Stimulated activated CD8-positive, alpha-beta memory T cell treated with anti-CD3 and anti-CD28 coated beads, Interleukin-4, amount 100 ng/mL, for 24 hours (primary cell): ENCODE data around the gene PHPT1.
"Not testable (repeated sequence)": the region's sequence is repeated elsewhere in the genome, so short reads cannot be mapped to it uniquely, and the experiment has no call there.

ENCODE experiments used
- DNase-seq: peaks from one replicate; pipeline ENCODE4 v3.0.0-alpha.2; 2020; ENCODE audit warnings: low read depth

PHPT1 gene

GRCh38 chr9:136860933-136861873 lies 12.0 kb downstream of the PHPT1 start:
- DNase-seq, result no peak

DNA sequence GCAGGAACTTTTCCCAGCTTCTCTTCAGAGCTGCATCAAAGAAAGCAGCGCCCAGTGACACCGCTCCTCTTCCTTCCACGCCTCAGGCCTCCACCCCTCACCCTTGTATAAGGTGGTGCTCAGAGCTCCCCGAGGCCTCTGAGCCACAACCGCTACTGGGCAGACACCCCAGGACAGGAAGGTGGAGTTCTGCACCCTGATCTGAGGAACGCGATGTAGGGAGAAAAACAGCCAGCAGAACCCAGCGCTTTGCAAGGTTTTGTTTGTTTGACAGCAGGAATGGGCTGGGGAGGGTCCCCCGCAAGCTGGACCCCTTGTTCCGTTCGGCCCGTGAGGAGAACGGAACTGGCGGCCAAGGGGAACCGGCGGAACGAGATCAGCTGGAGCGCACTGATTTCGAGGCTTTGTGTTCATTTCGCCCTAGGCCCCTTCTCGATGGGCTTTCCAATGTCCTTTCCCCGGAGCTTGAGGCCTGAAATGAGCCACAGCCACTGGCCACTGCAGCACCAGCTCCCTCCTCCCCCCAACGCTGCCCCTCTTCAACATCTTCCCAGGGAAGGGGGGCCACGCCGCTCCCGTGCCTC lies 12.8 kb downstream of the PHPT1 start:
- no peak for DNase-seq

GRCh38 chr9:136862849-136863622 lies 13.8 kb downstream of the PHPT1 start:
- DNase-seq, result no peak

DNA sequence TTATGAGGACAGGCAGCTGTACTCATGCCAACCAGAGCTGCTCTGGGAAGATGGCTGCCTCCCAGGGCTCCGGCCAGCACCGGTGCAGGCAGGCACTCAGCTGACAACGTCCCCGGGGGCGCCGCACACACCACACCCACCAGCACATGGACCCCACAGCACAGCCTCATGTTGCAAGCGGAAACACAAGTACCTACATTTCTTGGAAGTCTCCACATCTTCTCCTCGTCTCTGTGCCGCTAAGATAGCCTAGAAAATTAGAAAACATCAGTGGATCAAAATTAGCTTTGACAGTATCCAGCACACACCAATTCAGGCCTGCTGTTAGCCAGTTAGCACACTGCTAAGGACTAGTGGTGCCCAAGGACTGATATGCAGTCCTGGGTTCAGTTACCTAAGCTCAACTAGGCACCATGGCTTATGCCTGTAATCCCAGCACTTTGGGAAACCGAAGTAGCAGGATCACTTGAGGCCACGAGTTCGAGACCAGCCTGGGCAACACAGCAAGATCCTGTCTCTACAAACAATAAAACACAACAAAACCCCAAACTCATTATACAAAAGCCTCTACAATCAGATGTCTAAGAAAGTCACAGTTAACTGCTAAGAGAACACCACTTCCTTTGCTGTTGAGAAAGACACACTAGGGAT lies 14.5 kb downstream of the PHPT1 start:
- no peak for DNase-seq

DNA sequence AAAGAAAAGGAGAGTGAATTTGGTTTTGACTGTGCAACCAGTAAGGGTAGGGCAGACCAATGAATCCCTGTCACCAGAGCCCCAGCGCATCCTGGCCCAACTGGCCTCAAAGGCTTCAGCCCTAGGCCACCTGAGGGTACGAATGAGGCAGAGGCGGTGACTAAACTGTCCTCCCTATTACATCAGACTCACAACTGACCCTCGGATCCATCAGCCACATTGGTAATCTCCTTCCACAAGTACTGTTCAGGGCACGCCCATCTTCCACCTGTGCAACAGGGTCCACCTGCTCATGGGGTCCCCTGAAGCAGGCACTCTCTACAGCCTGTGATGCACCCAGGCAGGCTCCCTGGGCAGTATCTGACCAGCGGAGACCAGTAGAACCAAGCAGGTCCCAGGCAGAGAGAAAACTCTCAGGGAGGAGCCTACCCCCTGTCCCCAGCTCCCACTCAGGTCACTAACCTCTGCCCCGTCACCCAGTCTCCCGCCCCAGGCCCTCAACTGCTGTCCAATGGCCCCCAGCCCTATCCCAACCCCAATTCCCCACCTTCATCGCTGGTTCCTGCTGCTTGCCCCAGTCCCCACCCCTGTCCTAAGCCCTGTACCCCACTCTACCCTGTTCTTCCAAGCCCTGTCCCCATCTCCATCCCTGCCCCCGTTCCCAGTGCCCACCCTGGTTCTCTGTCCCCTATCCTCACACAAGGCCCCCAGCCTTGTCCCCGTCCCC lies 16.0 kb downstream of the PHPT1 start:
- DNase-seq, result no peak

GRCh38 chr9:136865768-136866103 lies 16.5 kb downstream of the PHPT1 start:
- DNase-seq, result no peak

DNA sequence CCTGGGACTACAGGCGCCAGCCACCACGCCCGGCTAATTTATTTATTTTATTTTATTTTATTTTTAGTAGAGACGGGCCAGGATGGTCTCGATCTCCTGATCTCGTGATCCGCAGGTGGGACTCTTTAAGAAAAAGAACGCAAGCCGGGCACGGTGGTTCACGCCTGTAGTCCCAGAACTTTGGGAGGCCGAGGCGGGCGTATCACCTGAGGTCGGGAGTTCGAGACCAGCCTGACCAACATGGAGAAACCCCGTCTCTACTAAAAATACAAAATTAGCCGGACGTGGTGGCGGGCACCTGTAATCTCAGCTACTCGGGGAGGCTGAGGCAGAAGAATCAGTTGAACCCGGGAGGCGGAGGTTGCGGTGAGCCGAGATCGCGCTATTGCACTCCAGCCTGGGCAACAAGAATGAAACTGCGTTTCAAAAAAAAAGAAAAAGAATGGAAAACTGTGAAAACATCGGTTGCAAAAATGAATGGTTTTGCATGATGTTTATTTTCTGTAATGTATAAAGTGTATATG lies 17.8 kb downstream of the PHPT1 start:
- not testable (repeated sequence) for DNase-seq

- no peak for DNase-seq
Measured at GRCh38 chr9:136867480-136867879, 18.3 kb downstream of the PHPT1 start.

DNA sequence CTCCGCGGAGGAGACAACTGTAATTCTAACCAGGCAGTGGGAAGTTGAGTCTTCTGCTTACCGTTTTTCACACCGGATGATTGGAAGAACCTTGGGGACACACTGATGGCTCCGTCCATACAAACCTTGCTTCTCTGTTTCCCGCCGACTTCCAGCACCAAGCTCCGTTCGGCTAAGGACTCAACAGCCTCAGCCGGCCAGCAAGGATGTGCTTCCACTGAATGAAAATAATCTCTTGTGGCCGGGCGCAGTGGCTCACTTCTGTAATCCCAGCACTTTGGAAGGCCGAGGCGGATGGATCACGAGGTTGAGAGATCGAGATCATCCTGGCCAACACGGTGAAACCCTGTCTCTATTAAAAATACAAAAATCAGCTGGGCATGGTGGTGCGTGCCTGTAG lies 18.7 kb downstream of the PHPT1 start:
- DNase-seq, result no peak

- DNase-seq, result no peak
Measured at GRCh38 chr9:136868644-136869043, 19.4 kb downstream of the PHPT1 start.

GRCh38 chr9:136869611-136870010 lies 20.4 kb downstream of the PHPT1 start:
- not testable (repeated sequence) for DNase-seq

DNA sequence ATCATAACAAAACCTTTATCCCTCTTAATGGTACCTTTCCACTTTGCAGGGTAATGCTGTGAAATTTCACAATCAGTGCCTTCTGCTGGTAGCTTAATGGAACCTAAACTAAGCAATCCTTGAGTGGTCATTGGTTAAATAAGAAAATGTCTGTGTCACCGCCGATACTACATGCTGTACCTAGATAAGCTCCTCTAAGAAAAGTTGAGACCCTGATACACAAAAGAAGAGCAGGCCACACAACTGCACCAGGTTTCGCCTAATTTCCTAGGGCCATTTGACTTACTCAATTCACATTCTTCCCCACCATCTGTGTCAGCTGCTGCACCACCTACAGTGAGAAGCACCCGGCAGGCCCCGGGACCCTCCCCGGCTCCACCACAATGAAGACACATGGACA lies 25.9 kb downstream of the PHPT1 start:
- no peak for DNase-seq

- no peak for DNase-seq
Measured at GRCh38 chr9:136876476-136876875, 27.3 kb downstream of the PHPT1 start.

GRCh38 chr9:136880651-136881050 lies 31.4 kb downstream of the PHPT1 start:
- no peak for DNase-seq

- peak; percentile 45 for DNase-seq
Measured at GRCh38 chr9:136881691-136882108, 32.5 kb downstream of the PHPT1 start.

DNA sequence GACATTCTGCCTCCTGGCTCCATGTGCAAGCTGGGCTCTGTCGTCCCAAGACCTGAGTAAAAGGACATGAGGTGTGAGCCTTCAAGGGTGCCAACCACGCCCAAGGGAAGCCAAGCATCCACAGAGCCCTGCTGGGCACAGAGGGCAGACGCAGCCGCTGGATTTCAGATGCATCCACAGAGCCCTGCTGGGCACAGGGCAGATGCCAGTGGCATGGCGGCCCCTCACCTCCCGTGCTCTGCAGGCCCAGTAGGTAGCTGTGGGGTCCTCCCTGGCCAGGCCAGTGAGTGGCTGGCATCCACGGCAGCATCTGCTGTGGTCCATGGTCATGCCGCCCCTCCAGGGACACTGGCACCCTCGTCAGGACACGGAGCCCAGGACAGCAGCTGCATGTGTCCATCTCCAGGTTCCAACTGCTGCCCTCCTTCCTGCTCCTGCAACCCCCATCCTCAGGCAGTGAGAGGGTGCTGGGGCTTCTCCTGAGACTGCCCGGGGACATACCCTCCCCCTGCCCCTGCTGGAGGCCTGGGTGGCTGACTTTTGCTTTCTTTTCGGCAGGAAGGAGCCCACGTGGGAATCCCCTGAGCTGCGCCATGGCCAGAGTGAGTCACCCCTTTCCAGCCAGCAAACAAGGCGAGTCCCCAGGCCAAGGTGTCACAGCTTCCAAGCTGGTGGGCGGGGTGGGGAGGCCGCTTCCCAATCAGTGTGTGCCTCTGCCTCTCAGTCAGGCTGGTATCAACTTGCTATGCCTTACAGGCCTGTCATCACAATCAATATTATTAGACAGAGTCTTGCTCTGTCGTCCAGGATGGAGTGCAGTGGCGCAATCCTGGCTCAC lies 33.1 kb downstream of the PHPT1 start:
- peak; percentile 88 for DNase-seq

DNA sequence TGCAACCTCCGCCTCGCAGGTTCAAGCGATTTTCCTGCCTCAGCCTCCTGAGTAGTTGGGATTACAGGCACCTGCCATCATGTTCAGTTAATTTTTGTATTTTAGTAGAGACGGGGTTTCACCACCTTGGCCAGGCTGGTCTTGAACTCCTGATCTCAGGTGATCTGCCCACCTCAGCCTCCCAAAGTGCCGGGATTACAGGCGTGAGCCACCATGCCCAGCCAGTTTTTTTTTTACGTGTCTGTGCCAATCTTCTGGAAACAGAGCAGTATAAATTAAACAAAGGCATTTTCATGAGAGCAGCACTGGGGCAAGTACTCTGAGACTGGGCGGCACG lies 33.7 kb downstream of the PHPT1 start:
- not testable (repeated sequence) for DNase-seq

DNA sequence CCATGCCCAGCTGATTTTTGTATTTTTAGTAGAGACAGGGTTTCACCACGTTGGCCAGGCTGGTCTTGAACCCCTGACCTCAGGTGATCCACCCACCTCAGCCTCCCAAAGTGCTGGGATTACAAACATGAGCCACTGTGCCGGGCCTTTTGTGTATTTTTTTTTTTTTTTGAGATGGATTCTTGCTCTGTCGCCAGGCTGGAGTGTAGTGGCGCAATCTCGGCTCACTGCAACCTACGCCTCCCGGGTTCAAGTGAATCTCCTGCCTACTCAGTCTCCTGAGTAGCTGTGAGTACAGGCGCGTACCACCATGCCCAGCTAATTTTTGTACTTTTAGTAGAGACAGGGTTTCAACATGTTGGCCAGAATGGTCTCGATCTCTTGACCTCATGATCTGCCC lies 34.5 kb downstream of the PHPT1 start:
- DNase-seq, result not testable (repeated sequence)

- DNase-seq, result peak; percentile 95
Measured at GRCh38 chr9:136885950-136886578, 36.9 kb downstream of the PHPT1 start, which contains the start of gene TRAF2. Gene TRAF2, plus strand, starts transcription at chr9:136886516. Its CDS starts 12,225 bp downstream, at chr9:136898741.
